Pancreas (tissue), 10 donors: ENCODE measurements around the gene ACTRT2. TPM values are rescaled to one million over a fixed set of nuclear protein-coding genes. Genes with fewer than 3 reads are reported as not detected.

Experiments used
- ATAC-seq, 4 donors: fragments of 200-7000 bp; cut with Tn5 transposase; one replicate each; pipeline versions ENCODE4 v1.8.0 to v1.9.1; 2020; ENCODE audit warnings: mild to moderate bottlenecking in 4 of 4, moderate library complexity in 4 of 4
- DNase-seq, 6 donors: peaks; one replicate each; pipeline ENCODE4 v3.0.0-alpha.2; 2020
- FAIRE-seq: peaks from 2 replicates; lab custom pipeline; 2012; peaks lifted over from hg19 to GRCh38; lab: Jason Lieb, UNC
- H3K27ac ChIP-seq, 4 donors: fragments of 200-600 bp; sonication (generic); 1 replicate in 3 of 4; 2 replicates in 1 of 4; pipeline versions ENCODE4 v1.5.0 to v1.8.0; 2020
- H3K27me3 ChIP-seq, 4 donors: fragments of 200-600 bp; one replicate each; pipeline ENCODE4 v1.8.0; 2021
- H3K36me3 ChIP-seq, 3 donors: fragments of 200-600 bp; sonication (generic) in 1 of 3; one replicate each; pipeline versions ENCODE4 v1.5.0 to v1.8.0; 2020 to 2021
- H3K4me1 ChIP-seq, 3 donors: fragments of 200-600 bp; one replicate each; pipeline ENCODE4 v1.8.0; 2021
- H3K4me3 ChIP-seq, 4 donors: fragments of 200-600 bp; sonication (generic) in 2 of 4; one replicate each; pipeline versions ENCODE4 v1.5.0 to v1.8.0; 2020 to 2021
- H3K9me3 ChIP-seq, 4 donors: fragments of 200-600 bp; one replicate each; pipeline ENCODE4 v1.8.0; 2021
- WGBS, 2 donors: extraction: QIAGEN DNeasy Blood & Tissue Kit; methylation state at CpG; one replicate each; pipeline ENCODE4 v1.1.7; 2013; 5-methylcytosine and 5-hydroxymethylcytosine counted together
- intact Hi-C, 3 donors: fragments of 100-400 bp; cut with DNase I; formaldehyde crosslinking; loops; one replicate each; pipeline versions ENCODE4 v1.11.1 to v1.14.2; 2022
- polyA plus RNA-seq, 2 donors: library from polyadenylated mRNA; stranded (reverse); fragments of 200-250 nt; gene quantifications; one replicate each; pipeline ENCODE4 v1.2.3, GENCODE V29; 2013
- total RNA-seq, 6 donors: library from RNA; stranded (reverse); fragmentation: NEBNext Ultra II Directional in 4 of 6; extraction: Animal tissue kit (Norgen Biotek cat#: 25700) in 4 of 6; gene quantifications; one replicate each; pipeline versions ENCODE4 v1.2.1 to v1.2.4, GENCODE V29; 2021 to 2023
- TF ChIP-seq, protein P1 (sequence below), 4 donors: fragments of 200-600 bp; sonication (generic) in 3 of 4; IDR thresholded peaks; one replicate each; pipeline versions ENCODE4 v1.5.0 to v1.8.0; 2021; ENCODE audit warnings: antibody characterized with exemption in 4 of 4
- donor health status: healthy with polysubstance abuse.
- donor health status: DM: no; HTN: no; CAD: no; lungs with moderate emphysema.
- donor health status: DM: no; HTN: no; CAD: no.
- donor health status: control.
- donor health status: control.
- donor health status: Bipolar disorder and iron deficiency.
- donor health status: DM: yes; HTN: yes; CAD: no.
- donor health status: DM: no; HTN: no; CAD: no.
- donor health status: DM: no; HTN: no; CAD: no.
- donor health status: DM: yes; HTN: yes; CAD: no.

Gene ACTRT2
- total and polyA plus RNA-seq, 8 donors = not detected

DNA sequence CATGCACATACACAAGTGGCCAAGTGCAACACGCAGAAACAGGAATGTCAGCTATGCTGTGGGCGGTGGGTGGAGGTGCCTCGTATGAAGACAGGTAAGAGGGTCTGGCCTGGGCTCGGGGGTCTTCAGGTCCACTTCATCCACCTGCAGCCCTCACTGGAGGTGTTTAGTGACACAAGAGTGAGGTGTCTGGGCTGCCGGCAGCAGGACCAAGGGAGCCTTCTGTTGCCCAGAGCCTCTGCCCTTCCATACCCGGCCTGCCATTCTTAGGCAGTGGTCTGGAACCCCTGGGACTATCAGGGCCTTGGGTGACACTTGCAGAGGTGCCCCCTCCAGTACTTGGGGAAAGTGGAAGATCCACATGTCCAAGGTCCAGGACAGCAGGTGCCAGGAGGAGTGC lies 21.7 kb upstream of the ACTRT2 start:
- FAIRE-seq (no peak), DNase-seq (no peak), ATAC-seq (no peak)
- Histone ChIP-seq H3K27ac (no peak overlapping the region), H3K36me3 (no peaks in the 10 kb centered on the region), H3K4me3 (no peak overlapping the region), H3K27me3 (no peaks in the 10 kb centered on the region), H3K9me3 (no peaks in the 10 kb centered on the region), H3K4me1 (no peaks in the 10 kb centered on the region)
- intact Hi-C loops = no loop called here
- 55 to 68% methylated on average over 6 of the region's 6 CpGs for WGBS, 2 donors
- TF ChIP-seq, protein P1, sequence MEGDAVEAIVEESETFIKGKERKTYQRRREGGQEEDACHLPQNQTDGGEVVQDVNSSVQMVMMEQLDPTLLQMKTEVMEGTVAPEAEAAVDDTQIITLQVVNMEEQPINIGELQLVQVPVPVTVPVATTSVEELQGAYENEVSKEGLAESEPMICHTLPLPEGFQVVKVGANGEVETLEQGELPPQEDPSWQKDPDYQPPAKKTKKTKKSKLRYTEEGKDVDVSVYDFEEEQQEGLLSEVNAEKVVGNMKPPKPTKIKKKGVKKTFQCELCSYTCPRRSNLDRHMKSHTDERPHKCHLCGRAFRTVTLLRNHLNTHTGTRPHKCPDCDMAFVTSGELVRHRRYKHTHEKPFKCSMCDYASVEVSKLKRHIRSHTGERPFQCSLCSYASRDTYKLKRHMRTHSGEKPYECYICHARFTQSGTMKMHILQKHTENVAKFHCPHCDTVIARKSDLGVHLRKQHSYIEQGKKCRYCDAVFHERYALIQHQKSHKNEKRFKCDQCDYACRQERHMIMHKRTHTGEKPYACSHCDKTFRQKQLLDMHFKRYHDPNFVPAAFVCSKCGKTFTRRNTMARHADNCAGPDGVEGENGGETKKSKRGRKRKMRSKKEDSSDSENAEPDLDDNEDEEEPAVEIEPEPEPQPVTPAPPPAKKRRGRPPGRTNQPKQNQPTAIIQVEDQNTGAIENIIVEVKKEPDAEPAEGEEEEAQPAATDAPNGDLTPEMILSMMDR (IDR thresholded peaks at IDR 0.05) = no peak

DNA sequence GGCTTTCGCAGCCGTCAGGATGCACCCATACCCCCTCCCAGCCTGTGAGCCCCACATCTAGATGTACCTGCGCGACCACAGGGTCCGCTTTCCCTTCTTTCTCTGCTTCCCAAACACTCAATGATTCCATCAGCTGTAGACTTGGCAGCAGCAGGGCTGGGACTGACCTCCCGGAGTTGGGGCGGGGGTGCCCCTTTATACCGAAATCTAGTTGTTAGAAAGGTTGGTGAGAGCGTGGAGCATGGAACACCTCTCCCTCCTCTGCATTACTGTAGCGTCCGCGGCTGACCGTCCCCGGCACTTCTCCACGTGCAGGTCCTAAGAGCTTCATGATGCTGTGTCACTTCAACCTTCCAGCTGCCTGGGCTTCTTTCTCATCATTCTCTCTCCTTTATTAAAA lies 21.1 kb upstream of the ACTRT2 start:
- intact Hi-C loops = no loop called here
- Histone ChIP-seq H3K4me1 (no peaks in the 10 kb centered on the region), H3K9me3 (no peaks in the 10 kb centered on the region), H3K36me3 (no peaks in the 10 kb centered on the region), H3K27ac (no peak overlapping the region), H3K27me3 (no peaks in the 10 kb centered on the region), H3K4me3 (no peak overlapping the region)
- TF ChIP-seq, protein P1 (IDR thresholded peaks at IDR 0.05) = no peak
- DNase-seq = no peak
- 81 to 90% methylated on average over 15 of the region's 15 CpGs for WGBS, 2 donors
- no peak for FAIRE-seq
- ATAC-seq = no peak

DNA sequence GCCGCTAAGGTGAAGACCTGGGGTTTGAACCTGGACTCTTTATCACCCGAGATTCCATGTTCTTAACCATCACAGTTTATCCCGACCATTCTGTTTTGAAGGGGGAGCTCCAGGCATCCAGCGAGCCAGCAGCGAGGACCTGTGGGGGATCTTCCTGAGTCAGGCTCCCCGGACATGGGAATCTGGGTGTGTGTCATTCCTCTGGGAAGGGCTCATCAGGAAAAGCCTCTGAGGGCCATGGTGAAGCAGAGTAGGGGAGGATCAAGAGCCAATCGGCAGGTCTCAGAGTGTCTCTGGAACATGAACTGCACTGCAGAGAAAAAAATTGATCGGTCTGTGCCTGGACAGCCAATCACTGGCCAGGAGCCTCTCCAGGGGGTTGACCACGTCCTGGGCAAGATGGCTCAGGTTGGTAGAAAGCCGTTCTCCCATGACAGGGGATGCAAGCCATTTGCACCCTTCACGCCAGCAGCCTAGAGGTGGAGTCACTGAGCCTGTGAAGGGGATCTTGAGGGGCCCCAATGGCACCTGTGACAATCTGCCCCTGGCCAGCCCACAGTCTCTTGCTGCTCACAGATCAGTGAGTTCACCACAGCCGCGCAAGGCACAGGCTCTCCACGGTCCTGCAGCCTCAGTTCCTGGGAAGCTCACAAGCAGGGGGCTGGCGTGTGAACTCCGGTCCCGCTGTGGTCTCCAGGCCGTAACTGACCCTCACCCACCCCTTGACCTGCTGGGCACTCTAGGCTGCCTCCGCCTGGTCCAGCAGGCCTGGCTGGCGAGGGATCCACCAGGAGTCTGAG lies 20.4 kb upstream of the ACTRT2 start:
- DNase-seq (peak in 1 of 6 donors; percentile 60), FAIRE-seq (no peak), ATAC-seq (no peak)
- Histone ChIP-seq H3K9me3 (no peaks in the 10 kb centered on the region), H3K36me3 (no peaks in the 10 kb centered on the region), H3K27ac (no peak overlapping the region), H3K27me3 (no peaks in the 10 kb centered on the region), H3K4me3 (no peak overlapping the region), H3K4me1 (no peaks in the 10 kb centered on the region)
- WGBS, 2 donors = 64 to 78% methylated on average over 20 of the region's 20 CpGs
- intact Hi-C loops = no loop called here
- TF ChIP-seq, protein P1 (IDR thresholded peaks at IDR 0.05) = no peak

DNA sequence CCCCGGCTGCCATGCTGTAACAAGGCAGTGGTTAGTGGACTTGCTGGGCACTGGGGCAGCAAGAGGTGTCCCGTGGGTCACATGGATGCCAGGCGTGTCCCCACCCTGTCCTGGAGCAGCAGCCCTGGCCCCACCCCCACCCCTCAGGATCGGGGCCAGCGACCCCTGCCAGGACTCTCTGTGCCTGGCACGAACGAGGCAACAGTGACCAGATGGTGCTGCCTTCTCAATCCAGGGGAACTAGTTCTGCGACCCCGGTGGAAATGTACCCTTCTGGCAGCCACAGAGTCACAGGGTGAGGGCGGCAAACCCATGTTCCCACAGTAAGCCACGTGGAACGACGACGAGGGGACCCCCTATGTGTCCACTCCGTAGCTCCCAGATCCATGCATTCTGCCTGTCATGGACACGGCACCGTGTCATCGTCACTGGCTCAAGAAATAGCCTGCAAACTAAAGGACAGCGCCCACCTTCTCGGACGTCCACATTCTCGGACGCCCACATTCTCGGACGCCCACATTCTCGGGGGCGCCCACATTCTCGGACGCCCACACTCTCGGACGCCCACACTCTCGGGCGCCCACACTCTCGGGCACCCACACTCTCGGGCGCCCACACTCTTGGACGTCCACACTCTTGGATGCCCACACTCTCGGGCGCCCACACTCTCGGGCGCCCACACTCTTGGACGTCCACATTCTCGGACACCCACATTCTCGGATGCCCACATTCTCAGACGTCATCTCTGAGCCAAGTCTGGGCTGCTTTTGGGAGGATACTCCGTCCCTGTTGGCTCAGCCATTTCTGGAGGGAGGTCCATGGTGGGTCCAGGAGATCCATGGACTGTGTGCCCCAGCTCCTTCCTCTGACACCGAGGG lies 19.6 kb upstream of the ACTRT2 start:
- Histone ChIP-seq H3K4me1 (no peaks in the 10 kb centered on the region), H3K27ac (no peak overlapping the region), H3K27me3 (no peaks in the 10 kb centered on the region), H3K36me3 (no peaks in the 10 kb centered on the region), H3K9me3 (no peaks in the 10 kb centered on the region), H3K4me3 (no peak overlapping the region)
- FAIRE-seq = no peak
- intact Hi-C loops = no loop called here
- no peak for DNase-seq
- WGBS, 2 donors = 77 to 85% methylated on average over 47 of the region's 47 CpGs
- no peak for ATAC-seq
- TF ChIP-seq, protein P1 (IDR thresholded peaks at IDR 0.05) = no peak
